ENCODE data around the gene CDH26.

DNA sequence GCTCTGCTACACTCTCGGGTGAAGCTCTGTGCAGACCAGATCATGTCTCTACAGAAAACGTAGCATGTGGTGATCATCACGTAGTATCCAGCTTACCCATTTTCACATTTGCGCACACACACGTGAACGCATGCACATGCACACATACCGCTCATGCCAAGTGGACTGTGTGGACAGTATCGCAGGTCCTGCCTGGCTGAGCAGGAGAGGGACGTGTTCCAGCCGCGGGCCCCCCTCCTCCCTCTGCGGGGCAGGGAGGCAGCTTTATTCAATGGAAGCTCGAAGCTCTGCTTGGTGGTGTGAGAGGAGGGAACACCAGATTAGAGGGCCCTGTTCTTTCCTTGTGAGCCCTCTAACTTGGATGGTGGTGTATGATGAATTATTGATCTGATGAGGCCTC, 51.1 kb downstream of the CDH26 start:
- no peak for TF ChIP-seq CTCF (IDR thresholded peaks at IDR 0.05)
- TF ChIP-seq POLR2A (IDR thresholded peaks at IDR 0.05) = no peak

Measured in uterus (tissue), 2 donors.